GM12872 (cell line): Measurements from ENCODE around the gene PRPH2.

Experiments used
- CTCF ChIP-seq: IDR thresholded peaks from 3 replicates; pipeline ENCODE4 v1.5.1; 2011; ENCODE audit warnings: low read depth, mild to moderate bottlenecking, low read length, moderate library complexity; ENCODE audit not compliant: insufficient read depth

PRPH2 gene

GRCh38 chr6:42735976-42736375 lies 13.6 kb upstream of the PRPH2 start:
- TF ChIP-seq CTCF: no peak

- TF ChIP-seq CTCF: no peak
Observed at GRCh38 chr6:42729731-42730130, 7.3 kb upstream of the PRPH2 start.

GRCh38 chr6:42727627-42728026 lies 5.2 kb upstream of the PRPH2 start:
- no peak for TF ChIP-seq CTCF

GRCh38 chr6:42727087-42727611 lies 4.8 kb upstream of the PRPH2 start:
- no peak for TF ChIP-seq CTCF

GRCh38 chr6:42726485-42727086 lies 4.2 kb upstream of the PRPH2 start:
- peak; percentile 83 for TF ChIP-seq CTCF

- no peak for TF ChIP-seq CTCF
Observed at GRCh38 chr6:42726026-42726425, 3.6 kb upstream of the PRPH2 start.

GRCh38 chr6:42724825-42725224 lies 2.4 kb upstream of the PRPH2 start:
- TF ChIP-seq CTCF: no peak

GRCh38 chr6:42720739-42721138 lies 1.7 kb downstream of the PRPH2 start:
- no peak for TF ChIP-seq CTCF
